HEK293T (cell line): Measurements from ENCODE around the gene BMPR1B.

Experiments used
- CTCF ChIA-PET: fragments of 350-600 bp; formaldehyde crosslinking; extraction: SDS; loops from one replicate; lab custom pipeline; 2021; ENCODE audit warnings: antibody characterized with exemption, inconsistent platforms; lab: Yijun Ruan, JAX
- POLR2A ChIA-PET: fragments of 350-600 bp; formaldehyde crosslinking; extraction: SDS; loops from one replicate; lab custom pipeline; 2020; ENCODE audit warnings: antibody characterized with exemption, inconsistent platforms; lab: Yijun Ruan, JAX
- DNase-seq: peaks from one replicate; pipeline ENCODE4 v3.0.0; 2012; ENCODE audit warnings: mixed read lengths; ENCODE audit errors: extremely low spot score
- ARNT ChIP-seq: fragments of 450-650 bp; IDR thresholded peaks from 2 replicates; pipeline ENCODE4 v1.6.1; 2017; ENCODE audit warnings: mild to moderate bottlenecking
- BHLHE40 ChIP-seq: fragments of 450-650 bp; IDR thresholded peaks from 2 replicates; pipeline ENCODE4 v1.6.1; 2016; ENCODE audit warnings: mild to moderate bottlenecking, moderate library complexity, borderline replicate concordance
- CTBP1 ChIP-seq: fragments of 450-650 bp; IDR thresholded peaks from 2 replicates; pipeline ENCODE4 v1.6.1; 2016; ENCODE audit warnings: borderline replicate concordance
- ELF4 ChIP-seq: fragments of 450-650 bp; IDR thresholded peaks from 2 replicates; pipeline ENCODE4 v1.6.1; 2017; ENCODE audit warnings: antibody characterized with exemption
- FOXA1 ChIP-seq: fragments of 450-650 bp; IDR thresholded peaks from 2 replicates; pipeline ENCODE4 v1.6.1; 2016; ENCODE audit warnings: mild to moderate bottlenecking
- FOXK2 ChIP-seq: fragments of 450-650 bp; IDR thresholded peaks from 2 replicates; pipeline ENCODE4 v1.6.1; 2016; ENCODE audit warnings: mild to moderate bottlenecking
- FOXM1 ChIP-seq: fragments of 450-650 bp; IDR thresholded peaks from 2 replicates; pipeline ENCODE4 v1.6.1; 2017; ENCODE audit warnings: mild to moderate bottlenecking, borderline replicate concordance
- HDGF ChIP-seq: fragments of 450-650 bp; IDR thresholded peaks from 2 replicates; pipeline ENCODE4 v1.6.1; 2017; ENCODE audit warnings: antibody characterized with exemption, borderline replicate concordance
- L3MBTL2 ChIP-seq: fragments of 450-650 bp; conservative IDR thresholded peaks from 2 replicates; pipeline ENCODE4 v1.6.1; 2016; ENCODE audit warnings: mild to moderate bottlenecking
- LEF1 ChIP-seq: fragments of 450-650 bp; IDR thresholded peaks from 2 replicates; pipeline ENCODE4 v1.6.1; 2017; ENCODE audit warnings: mild to moderate bottlenecking, borderline replicate concordance
- NFRKB ChIP-seq: fragments of 450-650 bp; IDR thresholded peaks from 2 replicates; pipeline ENCODE4 v1.6.1; 2016; ENCODE audit warnings: mild to moderate bottlenecking, moderate library complexity
- PKNOX1 ChIP-seq: fragments of 450-650 bp; IDR thresholded peaks from 2 replicates; pipeline ENCODE4 v1.6.1; 2016
- SP1 ChIP-seq: fragments of 450-650 bp; IDR thresholded peaks from 2 replicates; pipeline ENCODE4 v1.6.1; 2017
- SUZ12 ChIP-seq: fragments of 450-650 bp; IDR thresholded peaks from 2 replicates; pipeline ENCODE4 v1.6.1; 2016; ENCODE audit warnings: mild to moderate bottlenecking
- TARDBP ChIP-seq: fragments of 450-650 bp; IDR thresholded peaks from 2 replicates; pipeline ENCODE4 v1.6.1; 2016
- ZNF384 ChIP-seq: fragments of 450-650 bp; IDR thresholded peaks from 2 replicates; pipeline ENCODE4 v1.6.1; 2016

Gene BMPR1B

GRCh38 chr4:94889523-94889922 lies 131.8 kb downstream of the BMPR1B start:
- no peak for TF ChIP-seq NFRKB
- TF ChIP-seq BHLHE40, result no peak
- TF ChIP-seq HDGF, result no peak
- TF ChIP-seq SP1, result no peak
- no peak for TF ChIP-seq TARDBP
- TF ChIP-seq SUZ12, result no peak
- no peak for TF ChIP-seq FOXM1
- TF ChIP-seq FOXK2, result no peak
- no peak for TF ChIP-seq PKNOX1
- no peak for TF ChIP-seq ELF4
- no peak for TF ChIP-seq ZNF384
- TF ChIP-seq LEF1, result no peak
- TF ChIP-seq ARNT, result no peak
- no peak for TF ChIP-seq L3MBTL2
- no peak for DNase-seq
- POLR2A ChIA-PET, result no interaction called here
- CTCF ChIA-PET, result no interaction called here

- DNase-seq, result no peak
- POLR2A ChIA-PET, result no interaction called here
- TF ChIP-seq PKNOX1, result no peak
- no peak for TF ChIP-seq FOXA1
- no peak for TF ChIP-seq ZNF384
- no peak for TF ChIP-seq TARDBP
- TF ChIP-seq ARNT, result no peak
- TF ChIP-seq ELF4, result no peak
- TF ChIP-seq BHLHE40, result no peak
- no peak for TF ChIP-seq FOXM1
- CTCF ChIA-PET, result no interaction called here
Observed at GRCh38 chr4:94889946-94890345, 132.2 kb downstream of the BMPR1B start.

- TF ChIP-seq SP1 (no peak), ARNT (no peak), BHLHE40 (no peak), ELF4 (no peak), FOXK2 (no peak), FOXA1 (no peak), HDGF (no peak), TARDBP (no peak), NFRKB (no peak), CTBP1 (no peak), PKNOX1 (no peak), SUZ12 (no peak), LEF1 (no peak)
- POLR2A ChIA-PET, result no interaction called here
- CTCF ChIA-PET, result no interaction called here
- no peak for DNase-seq
Observed at GRCh38 chr4:94890579-94890978, 132.8 kb downstream of the BMPR1B start.

GRCh38 chr4:94892051-94892450 lies 134.3 kb downstream of the BMPR1B start:
- CTCF ChIA-PET, result interaction anchor here (0.7 kb wide), 2 partner anchors 22 to 37 kb away, joined by 4 read pairs; no protein-coding TSS in a partner anchor
- TF ChIP-seq FOXA1 (no peak), FOXM1 (no peak), SUZ12 (no peak), BHLHE40 (no peak), ZNF384 (no peak), CTBP1 (no peak)
- peak; percentile 35 for DNase-seq
- POLR2A ChIA-PET, result no interaction called here

- ChIA-PET POLR2A (no interaction called here), CTCF (no interaction called here)
- TF ChIP-seq CTBP1, result no peak
- TF ChIP-seq FOXA1, result no peak
- no peak for TF ChIP-seq SP1
- no peak for TF ChIP-seq FOXK2
- no peak for TF ChIP-seq ELF4
- TF ChIP-seq TARDBP, result no peak
- no peak for DNase-seq
Observed at GRCh38 chr4:94895081-94895480, 137.3 kb downstream of the BMPR1B start.

- DNase-seq, result no peak
- ChIA-PET POLR2A (no interaction called here), CTCF (no interaction called here)
- TF ChIP-seq TARDBP, result no peak
Observed at GRCh38 chr4:94897023-94897422, 139.3 kb downstream of the BMPR1B start.

- ChIA-PET CTCF (interaction anchor here (0.7 kb wide), 1 partner anchor 102 kb away, joined by 3 read pairs; no protein-coding TSS in a partner anchor), POLR2A (no interaction called here)
- DNase-seq, result no peak
- TF ChIP-seq CTBP1 (no peak), FOXA1 (no peak), L3MBTL2 (no peak), HDGF (no peak), PKNOX1 (no peak), ARNT (no peak), SP1 (no peak), TARDBP (no peak), FOXK2 (no peak), NFRKB (no peak)
Observed at GRCh38 chr4:94905511-94905910, 147.8 kb downstream of the BMPR1B start.
